Activated CD8-positive, alpha-beta memory T cell treated with anti-CD3 and anti-CD28 coated beads, Interleukin-2, amount 50 U/mL, for 1 hour (primary cell): ENCODE measurements around the gene FBXO34.

ENCODE experiments used
- DNase-seq: peaks from one replicate; pipeline ENCODE4 v3.0.0-alpha.2; 2020; ENCODE audit errors: extremely low read depth

FBXO34 gene

GRCh38 chr14:55270832-55271571 is at the start of gene FBXO34:
Gene FBXO34 (plus strand): TSS chr14:55271421. CDS start chr14:55350391, 78,970 bp downstream.
- peak; percentile 97 for DNase-seq

GRCh38 chr14:55221968-55222367 is 49.3 kb upstream of the FBXO34 start:
- no peak for DNase-seq

GRCh38 chr14:55223364-55223763 is 47.9 kb upstream of the FBXO34 start:
- no peak for DNase-seq

- no peak for DNase-seq
Observed at GRCh38 chr14:55228261-55228660, 43.0 kb upstream of the FBXO34 start.

GRCh38 chr14:55233591-55233990 is 37.6 kb upstream of the FBXO34 start:
- no peak for DNase-seq

GRCh38 chr14:55238019-55238680 is 33.1 kb upstream of the FBXO34 start:
- no peak for DNase-seq

- no peak for DNase-seq
Observed at GRCh38 chr14:55239320-55239719, 31.9 kb upstream of the FBXO34 start.

- DNase-seq, result no peak
Observed at GRCh38 chr14:55240526-55241178, 30.6 kb upstream of the FBXO34 start.

- DNase-seq, result no peak
Observed at GRCh38 chr14:55241673-55242072, 29.5 kb upstream of the FBXO34 start.

GRCh38 chr14:55243386-55243785 is 27.8 kb upstream of the FBXO34 start:
- no peak for DNase-seq

GRCh38 chr14:55243813-55244212 is 27.4 kb upstream of the FBXO34 start:
- DNase-seq, result no peak

- no peak for DNase-seq
Observed at GRCh38 chr14:55245657-55246268, 25.5 kb upstream of the FBXO34 start.

GRCh38 chr14:55248411-55248810 is 22.8 kb upstream of the FBXO34 start:
- no peak for DNase-seq

- DNase-seq, result no peak
Observed at GRCh38 chr14:55249423-55249822, 21.8 kb upstream of the FBXO34 start.

GRCh38 chr14:55253276-55253675 is 17.9 kb upstream of the FBXO34 start:
- DNase-seq, result no peak

- DNase-seq, result no peak
Observed at GRCh38 chr14:55254581-55254980, 16.6 kb upstream of the FBXO34 start.

- no peak for DNase-seq
Observed at GRCh38 chr14:55255979-55256378, 15.2 kb upstream of the FBXO34 start.

- DNase-seq, result no peak
Observed at GRCh38 chr14:55256586-55256985, 14.6 kb upstream of the FBXO34 start.

GRCh38 chr14:55265197-55265596 is 6.0 kb upstream of the FBXO34 start:
- no peak for DNase-seq

- no peak for DNase-seq
Observed at GRCh38 chr14:55267820-55268219, 3.4 kb upstream of the FBXO34 start.

- no peak for DNase-seq
Observed at GRCh38 chr14:55271572-55272298, 514 bp downstream of the FBXO34 start.

- no peak for DNase-seq
Observed at GRCh38 chr14:55272387-55272786, 1.2 kb downstream of the FBXO34 start.
